ENCODE results near the gene SPIB. TPM values are rescaled to one million over a fixed set of nuclear protein-coding genes. Genes with fewer than 3 reads are reported as not detected.

Gene SPIB
- total and polyA plus RNA-seq, 10 donors: 22.1 to 90.5 (median 41.3) TPM

- intact Hi-C loops (cut with DNase I; ENCODE audit: low total_unique reads): loop anchor here (10.0 kb wide), 1 partner anchor 48 kb away; the partner anchor contains the start of gene NAPSA
- DNase-seq: no peak
- H3K36me3 ChIP-seq: peaks cover 0 to 54% (median 19%) of the 10 kb centered on the region in 6 donors
- no peak overlapping the region for H3K27ac ChIP-seq
- peaks cover 0 to 6% (median 0%) of the 10 kb centered on the region in 7 donors for H3K27me3 ChIP-seq (replicated peaks in 1 of 7)
- TF ChIP-seq POLR2A (IDR thresholded peaks at IDR 0.05) (no peak), POLR2AphosphoS5 (IDR thresholded peaks at IDR 0.05) (no peak), CTCF (IDR thresholded peaks at IDR 0.05 in 8 of 11, conservative IDR thresholded peaks at IDR 0.05 in 3 of 11) (no peak)
- 85 to 95% (median 93%) methylated on average over 2 of the region's 2 CpGs for WGBS, 5 donors
- H3K4me3 ChIP-seq: no peak overlapping the region
- no peaks in the 10 kb centered on the region for H3K9me3 ChIP-seq
- peaks cover 0 to 33% (median 29%) of the 10 kb centered on the region in 6 donors for H3K4me1 ChIP-seq
Measured at GRCh38 chr19:50412419-50412818, 6.3 kb upstream of the SPIB start.

GRCh38 chr19:50413096-50413495 lies 5.6 kb upstream of the SPIB start:
- peaks cover 0 to 48% (median 19%) of the 10 kb centered on the region in 6 donors for H3K36me3 ChIP-seq

GRCh38 chr19:50413531-50413930 lies 5.2 kb upstream of the SPIB start:
- Histone ChIP-seq H3K4me3 (no peak overlapping the region), H3K4me1 (peaks cover 0 to 44% (median 35%) of the 10 kb centered on the region in 6 donors), H3K27me3 (replicated peaks in 1 of 7) (peaks cover 0 to 17% (median 0%) of the 10 kb centered on the region in 7 donors), H3K27ac (no peak overlapping the region), H3K9me3 (no peaks in the 10 kb centered on the region), H3K36me3 (peaks cover 0 to 43% (median 17%) of the 10 kb centered on the region in 6 donors)
- intact Hi-C loops (cut with DNase I; ENCODE audit: low total_unique reads): loop anchor here (10.0 kb wide), 1 partner anchor 49 kb away; the partner anchor contains the start of gene NAPSA
- peak; percentile 77 for DNase-seq
- WGBS, 5 donors: 94 to 97% (median 95%) methylated on average over 4 to 21 of the region's 21 CpGs
- TF ChIP-seq CTCF (IDR thresholded peaks at IDR 0.05 in 8 of 11, conservative IDR thresholded peaks at IDR 0.05 in 3 of 11) (no peak), POLR2A (IDR thresholded peaks at IDR 0.05) (no peak), POLR2AphosphoS5 (IDR thresholded peaks at IDR 0.05) (peak in 1 of 3 donors; percentile 13)

More at GRCh38 chr19:50413096-50413495, 5.6 kb upstream of the SPIB start:
- intact Hi-C loops (cut with DNase I; ENCODE audit: low total_unique reads): loop anchor here (10.0 kb wide), 1 partner anchor 48 kb away; the partner anchor contains the start of gene NAPSA
- no peak for TF ChIP-seq POLR2AphosphoS5 (IDR thresholded peaks at IDR 0.05)
- TF ChIP-seq POLR2A (IDR thresholded peaks at IDR 0.05): no peak
- no peak for TF ChIP-seq CTCF (IDR thresholded peaks at IDR 0.05 in 8 of 11, conservative IDR thresholded peaks at IDR 0.05 in 3 of 11)
- Histone ChIP-seq H3K27me3 (replicated peaks in 1 of 7) (peaks cover 0 to 13% (median 0%) of the 10 kb centered on the region in 7 donors), H3K27ac (no peak overlapping the region), H3K4me3 (no peak overlapping the region), H3K9me3 (no peaks in the 10 kb centered on the region), H3K4me1 (peaks cover 0 to 40% (median 34%) of the 10 kb centered on the region in 6 donors)
- WGBS, 5 donors: 88 to 96% (median 96%) methylated on average over 13 of the region's 13 CpGs
- DNase-seq: no peak

- H3K27me3 ChIP-seq (replicated peaks in 1 of 7): peaks cover 0 to 32% (median 6%) of the 10 kb centered on the region in 7 donors
- intact Hi-C loops (cut with DNase I; ENCODE audit: low total_unique reads): loop anchor here (10.0 kb wide), 1 partner anchor 50 kb away; the partner anchor contains the start of gene NAPSA
Measured at GRCh38 chr19:50414864-50415660, 3.7 kb upstream of the SPIB start.

More at GRCh38 chr19:50414864-50415660, 3.7 kb upstream of the SPIB start:
- WGBS, 5 donors: 26 to 48% (median 31%) methylated on average over 26 to 37 of the region's 37 CpGs
- H3K4me1 ChIP-seq: peaks cover 0 to 57% (median 35%) of the 10 kb centered on the region in 6 donors
- peak overlapping the region in 4 of 8 donors; percentile 13 to 62 (median 24) for H3K4me3 ChIP-seq
- TF ChIP-seq CTCF (IDR thresholded peaks at IDR 0.05 in 8 of 11, conservative IDR thresholded peaks at IDR 0.05 in 3 of 11): peak; percentile 77 to 97 (median 92)
- TF ChIP-seq POLR2A (IDR thresholded peaks at IDR 0.05): no peak
- TF ChIP-seq POLR2AphosphoS5 (IDR thresholded peaks at IDR 0.05): peak; percentile 33 to 72 (median 54)
- peak overlapping the region; percentile 36 to 93 (median 80) for H3K27ac ChIP-seq
- DNase-seq: peak; percentile 96
- no peaks in the 10 kb centered on the region for H3K9me3 ChIP-seq
- H3K36me3 ChIP-seq: peaks cover 0 to 28% (median 2%) of the 10 kb centered on the region in 6 donors
